Fibroblast of skin of scalp (primary cell): Measurements from ENCODE around the gene ZGRF1.
"Not testable (repeated sequence)": the region's sequence is repeated elsewhere in the genome, so short reads cannot be mapped to it uniquely, and the experiment has no call there.

Source experiments
- DNase-seq: peaks from one replicate; pipeline ENCODE4 v3.0.0-alpha.2; 2013

The ZGRF1 gene

DNA sequence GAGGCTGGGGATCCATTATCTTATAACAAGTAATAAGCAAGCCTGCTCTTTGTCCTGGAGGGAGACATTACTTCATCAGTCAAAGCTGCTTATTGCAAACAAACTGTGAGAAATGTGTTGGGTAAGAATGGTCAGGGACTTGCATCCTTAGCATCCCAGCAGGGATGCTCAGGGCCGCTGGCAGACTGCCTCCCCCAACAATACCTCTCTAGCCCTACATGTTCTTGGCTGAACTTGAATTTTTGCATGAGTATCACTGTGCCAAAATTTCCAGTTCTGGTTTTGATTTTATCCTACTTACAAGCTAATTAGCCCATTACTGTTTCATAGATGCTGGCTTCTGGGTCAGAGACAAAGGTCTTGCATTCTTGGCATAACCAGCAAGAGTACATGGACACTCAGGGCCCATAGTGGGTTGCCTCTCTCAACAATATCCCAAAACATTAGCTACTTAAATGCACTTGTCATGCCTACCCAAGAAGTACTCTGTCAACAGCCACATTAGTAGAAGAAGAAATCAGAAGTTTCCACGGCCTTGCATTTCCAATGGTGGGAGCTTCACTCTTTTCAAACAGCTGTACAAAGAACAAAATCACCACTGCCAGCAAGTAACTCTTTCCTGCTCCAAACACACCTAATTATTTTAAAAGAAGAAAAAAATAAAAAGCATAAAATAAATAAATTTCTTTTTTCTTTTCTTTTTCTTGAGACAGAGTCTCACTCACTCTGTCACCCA is 78.9 kb downstream of the ZGRF1 start:
- DNase-seq = no peak

DNA sequence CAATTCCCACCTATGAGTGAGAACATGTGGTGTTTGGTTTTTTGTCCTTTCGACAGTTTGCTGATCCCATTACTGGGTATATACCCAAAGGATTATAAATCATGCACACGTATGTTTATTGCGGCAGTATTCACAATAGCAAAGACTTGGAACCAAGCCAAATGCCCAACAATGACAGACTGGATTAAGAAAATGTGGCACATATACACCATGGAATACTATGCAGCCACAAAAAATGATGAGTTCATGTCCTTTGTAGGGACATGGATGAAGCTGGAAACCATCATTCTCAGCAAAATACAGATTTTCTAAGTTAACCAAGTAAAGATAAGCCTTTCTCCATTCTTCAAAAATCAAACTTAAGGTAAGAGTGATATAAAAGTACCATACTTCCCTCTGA is 82.4 kb downstream of the ZGRF1 start:
- DNase-seq = not testable (repeated sequence)

DNA sequence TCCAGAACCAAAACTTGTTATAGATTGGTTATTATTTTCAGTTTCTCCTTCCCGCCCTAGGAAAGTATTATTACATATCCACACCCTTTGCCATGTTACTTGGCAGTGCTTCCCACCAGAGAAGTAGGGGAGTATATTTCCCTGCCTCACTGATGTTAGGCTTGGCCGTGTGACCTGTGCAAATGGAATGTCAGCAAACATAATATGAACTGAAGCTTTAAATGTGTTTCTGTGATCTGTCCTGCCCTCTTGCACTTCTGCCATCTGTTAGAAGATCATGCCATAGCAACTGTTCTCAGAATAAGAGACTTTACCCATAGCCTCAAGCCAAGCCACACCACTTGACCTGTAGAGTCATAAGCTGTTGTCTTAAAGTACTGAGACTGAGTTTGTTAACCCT is 84.0 kb downstream of the ZGRF1 start:
- peak; percentile 38 for DNase-seq

- peak; percentile 9 for DNase-seq
Measured at GRCh38 chr4:112550728-112551127, 86.0 kb downstream of the ZGRF1 start.

DNA sequence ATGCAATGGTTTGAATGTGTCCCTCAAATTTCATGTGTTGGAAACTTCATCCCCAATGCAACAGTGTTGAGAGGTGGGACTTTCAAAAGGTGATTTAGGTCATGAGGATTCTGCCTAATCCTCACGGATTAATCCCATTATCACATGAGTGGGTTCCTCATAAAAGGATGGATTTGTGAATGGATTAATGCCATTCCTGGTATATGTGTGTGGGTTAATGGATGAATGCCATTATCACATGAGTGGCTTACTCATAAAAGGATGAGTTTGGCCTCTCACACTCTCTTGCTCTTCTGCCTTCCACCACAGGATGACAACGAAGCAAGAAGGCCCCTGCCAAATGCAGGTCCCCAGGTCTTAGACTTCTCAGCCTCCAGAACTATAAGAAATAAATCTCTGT is 90.2 kb downstream of the ZGRF1 start:
- DNase-seq = no peak

- DNase-seq = no peak
Measured at GRCh38 chr4:112545346-112545745, 91.4 kb downstream of the ZGRF1 start.

DNA sequence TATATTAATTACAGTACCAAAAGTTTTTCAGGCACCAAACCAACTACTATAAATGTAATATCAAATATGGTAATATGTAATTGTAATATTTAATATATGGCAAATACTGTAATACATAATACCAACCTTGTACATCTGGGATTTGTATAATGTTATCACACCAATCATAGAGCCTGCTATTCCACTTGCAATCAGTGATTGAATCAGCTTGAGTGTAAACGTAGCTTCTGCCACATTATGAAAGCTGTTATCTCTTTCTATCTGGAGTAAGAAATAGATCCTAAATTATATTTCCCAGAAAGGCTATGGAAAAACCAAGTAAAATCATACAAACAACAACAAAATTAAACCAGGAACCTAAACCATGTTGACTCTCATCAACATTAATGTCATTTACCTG is 96.0 kb downstream of the ZGRF1 start:
- no peak for DNase-seq

DNA sequence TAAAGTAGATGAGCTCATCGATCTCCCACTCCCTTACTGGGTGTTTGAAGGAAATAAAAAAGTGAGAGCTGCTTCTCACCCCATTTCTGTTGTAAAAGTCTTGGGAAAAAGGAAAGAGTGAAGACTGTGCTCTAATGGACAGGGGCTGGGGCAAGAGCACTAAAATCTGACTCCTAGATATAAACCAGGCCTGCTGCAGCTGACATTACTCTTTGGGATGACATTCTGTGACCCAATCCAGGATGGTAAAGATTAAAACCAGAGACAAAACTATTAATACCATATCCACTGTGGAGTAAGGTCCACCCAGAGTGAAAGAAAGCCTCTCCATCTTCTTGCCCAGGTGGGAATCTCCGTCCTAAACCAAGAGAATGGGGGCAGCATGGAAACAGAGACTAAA is 100.6 kb downstream of the ZGRF1 start:
- no peak for DNase-seq

GRCh38 chr4:112532267-112532666 is 104.4 kb downstream of the ZGRF1 start:
- DNase-seq = no peak

GRCh38 chr4:112531146-112531545 is 105.6 kb downstream of the ZGRF1 start:
- DNase-seq = no peak

DNA sequence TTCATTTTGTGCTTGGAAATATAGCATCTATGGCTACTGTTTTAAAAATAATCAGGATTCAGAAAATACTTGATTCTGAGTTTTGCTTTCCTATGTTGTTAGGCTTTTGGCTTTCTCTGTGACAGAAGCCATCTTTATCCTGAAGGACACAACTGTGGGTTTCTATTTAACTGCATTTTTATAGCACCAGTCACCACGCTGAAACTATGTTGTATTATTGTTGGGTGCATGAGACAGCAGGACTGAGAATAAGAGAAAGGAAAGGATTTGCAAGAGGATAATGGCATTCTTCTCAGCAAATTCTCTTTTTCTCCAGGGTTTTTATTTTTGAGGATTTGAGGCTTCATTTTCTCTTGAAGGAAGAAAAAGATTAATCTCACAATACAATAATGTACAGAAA is 110.6 kb downstream of the ZGRF1 start:
- peak; percentile 58 for DNase-seq

DNA sequence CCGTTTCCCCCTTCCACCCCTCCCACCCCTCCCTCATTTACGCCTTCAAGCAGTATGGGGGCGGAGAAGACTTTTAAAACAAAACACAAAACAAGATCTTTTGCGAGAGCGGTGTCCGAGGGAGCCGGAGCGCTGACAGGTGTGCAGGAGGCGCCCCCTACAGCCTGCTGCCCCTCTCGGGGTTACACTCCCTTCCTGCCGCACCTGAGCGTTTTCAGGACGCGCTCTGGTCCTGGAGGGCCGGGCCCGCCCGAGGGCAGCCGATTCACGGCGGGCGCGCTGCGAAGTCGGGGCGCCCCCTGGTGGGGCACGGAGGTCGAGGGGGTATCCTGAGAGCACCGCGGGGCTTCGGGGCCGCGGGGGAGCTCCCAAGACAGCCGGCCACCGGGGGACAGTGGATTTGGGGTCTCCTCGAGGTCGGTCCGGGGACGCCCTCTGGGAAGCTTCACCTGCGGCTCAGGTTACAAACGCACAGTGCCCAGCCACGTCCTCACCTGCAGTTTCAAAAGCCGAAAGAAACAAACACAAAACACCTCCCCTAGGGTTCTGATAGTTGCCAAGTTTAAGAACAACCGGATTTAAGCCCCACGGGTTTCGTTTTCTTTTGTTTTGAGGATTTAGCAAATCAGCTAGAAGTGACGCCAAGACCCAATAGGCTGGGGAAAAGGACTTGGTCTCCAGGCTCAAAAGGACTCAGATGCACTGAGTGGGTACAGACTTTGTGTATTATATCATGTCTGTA is 112.8 kb downstream of the ZGRF1 start:
- peak; percentile 36 for DNase-seq

DNA sequence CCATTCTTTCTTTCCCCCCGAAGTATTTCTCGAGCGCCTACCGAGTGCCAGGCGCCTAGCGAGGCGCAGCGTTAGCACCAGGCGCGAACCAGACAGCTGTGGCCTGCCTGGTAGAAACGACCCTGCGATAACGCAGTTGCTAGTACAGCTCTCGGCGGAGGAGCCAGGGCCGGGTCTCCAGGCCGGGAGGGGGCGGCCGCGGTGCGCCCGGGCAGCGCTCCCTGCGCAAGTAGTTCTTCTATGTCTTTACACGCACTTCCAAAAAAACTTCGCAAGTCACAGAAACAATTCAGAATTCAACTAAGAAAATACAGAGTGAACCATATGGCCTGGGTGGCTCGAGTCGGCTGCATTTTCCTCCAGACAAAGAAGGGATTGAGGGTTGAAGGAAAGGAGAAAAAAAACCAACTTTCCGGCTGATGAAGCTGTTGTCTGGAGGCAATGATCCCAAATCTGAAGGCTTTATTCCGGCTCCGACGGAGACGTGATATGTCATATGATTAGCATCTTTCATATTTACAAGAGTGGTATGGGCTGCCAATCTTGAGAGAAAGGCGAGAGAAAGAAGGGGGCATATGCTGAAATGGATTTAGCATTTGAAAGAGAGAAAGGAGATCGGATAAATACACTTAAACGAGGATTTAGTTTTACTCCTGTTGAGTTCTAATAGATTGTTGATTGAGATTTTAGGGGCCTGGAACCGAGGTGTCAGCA is 113.5 kb downstream of the ZGRF1 start:
- DNase-seq = peak; percentile 38

DNA sequence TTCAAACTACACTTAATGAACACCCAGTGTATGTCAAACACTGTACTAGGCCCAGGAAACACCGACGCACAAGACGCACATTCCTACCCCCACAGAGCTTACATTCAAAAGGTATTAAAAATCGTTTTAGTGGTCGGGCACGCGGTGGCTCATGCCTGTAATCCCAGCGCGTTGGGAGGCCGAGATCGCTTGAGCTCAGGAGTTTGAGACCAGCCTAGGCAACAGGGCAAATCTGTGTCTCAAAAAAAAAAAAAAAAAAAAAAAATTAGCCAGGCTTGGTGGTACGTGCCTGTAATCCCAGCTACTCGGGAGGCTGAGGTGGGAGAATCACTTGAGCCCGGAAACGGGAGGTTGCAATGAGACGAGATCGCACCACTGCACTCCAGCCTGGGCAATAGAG is 114.3 kb downstream of the ZGRF1 start:
- not testable (repeated sequence) for DNase-seq

DNA sequence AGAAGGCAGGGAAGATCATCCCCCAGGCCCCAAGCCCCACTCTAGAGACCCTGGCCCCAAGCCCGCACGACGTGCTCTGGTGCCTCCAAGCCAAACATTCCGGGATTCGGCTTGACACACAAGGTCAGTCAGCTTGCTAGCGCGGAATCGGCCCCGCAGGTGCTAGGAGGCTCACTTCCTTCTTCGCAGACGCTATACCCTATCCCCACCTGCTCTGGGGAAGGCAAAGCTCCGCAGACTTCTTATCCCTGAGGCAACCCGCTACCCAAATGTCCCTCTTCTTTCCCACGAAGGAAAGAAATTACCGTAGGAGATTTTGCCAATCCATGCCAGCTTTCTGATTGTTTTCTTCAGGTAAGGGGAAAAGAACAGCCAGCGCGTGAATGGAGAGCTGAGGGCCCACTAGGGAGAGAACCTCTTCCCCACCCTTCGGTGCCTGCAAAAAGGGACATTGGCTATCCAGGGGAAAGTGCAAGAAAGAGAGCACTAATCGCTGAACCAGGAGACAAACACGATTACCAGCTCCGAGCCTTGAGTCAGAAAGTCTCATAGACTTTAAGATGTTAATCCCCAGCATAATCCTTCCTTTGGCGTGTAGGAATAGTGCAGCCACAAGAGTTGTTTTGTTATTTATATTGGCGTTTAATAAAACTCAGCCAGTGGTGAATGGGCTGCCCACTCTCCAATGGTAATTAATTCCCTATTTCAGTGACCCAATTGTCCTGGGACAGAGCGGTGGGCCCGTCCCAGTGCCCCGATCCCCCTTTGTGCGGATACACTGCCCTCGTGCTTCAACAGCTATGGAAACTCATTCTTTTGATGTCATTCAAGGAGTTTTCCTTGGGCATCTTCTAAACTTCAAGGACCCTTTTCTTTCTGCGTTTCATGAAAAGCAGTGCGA is 115.3 kb downstream of the ZGRF1 start:
- no peak for DNase-seq

DNA sequence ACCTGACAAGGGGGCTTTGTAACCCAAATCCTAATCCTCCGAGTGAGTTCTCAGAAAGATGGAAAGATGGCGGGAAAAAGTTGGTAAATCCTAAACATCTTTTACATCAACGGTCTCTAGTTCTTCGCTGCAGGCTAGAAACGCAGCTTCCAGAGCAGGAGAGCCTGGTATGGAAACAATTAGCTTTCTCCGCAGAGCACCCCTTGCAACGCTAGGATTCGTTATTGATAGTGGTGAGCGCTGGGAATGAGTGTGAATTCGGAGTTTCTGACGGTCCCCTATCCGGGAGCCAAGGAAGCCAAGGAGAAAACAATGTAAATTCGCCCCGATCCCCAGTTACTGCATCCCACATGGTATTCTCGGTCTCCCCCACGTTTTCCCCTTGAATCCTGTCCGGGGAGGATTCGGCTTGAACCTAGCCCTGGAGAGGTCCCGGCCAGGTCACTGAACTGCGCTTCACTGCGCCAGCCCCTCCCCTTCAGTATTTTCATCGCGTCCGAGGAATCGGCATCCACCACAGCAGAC is 116.0 kb downstream of the ZGRF1 start:
- no peak for DNase-seq

- no peak for DNase-seq
Measured at GRCh38 chr4:112519689-112520597, 116.8 kb downstream of the ZGRF1 start.

DNA sequence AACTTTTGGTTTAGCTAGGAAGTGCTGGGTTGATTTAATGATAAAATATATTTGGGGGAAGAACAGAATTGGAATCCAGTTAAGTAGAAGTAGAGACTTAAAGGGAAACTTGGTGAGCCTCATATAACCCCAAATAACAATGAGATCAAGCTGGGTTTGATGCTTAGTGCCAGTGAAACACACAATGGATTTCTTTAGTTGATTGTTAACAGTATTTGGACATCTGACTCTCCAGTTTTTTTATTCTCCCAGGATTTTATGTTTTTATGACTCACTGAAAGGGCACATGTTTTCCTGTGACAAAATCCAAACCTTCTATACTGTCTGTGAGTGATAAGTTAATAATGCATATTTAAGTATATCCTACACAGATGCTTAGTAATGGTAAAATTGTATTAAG is 118.0 kb downstream of the ZGRF1 start:
- no peak for DNase-seq

DNA sequence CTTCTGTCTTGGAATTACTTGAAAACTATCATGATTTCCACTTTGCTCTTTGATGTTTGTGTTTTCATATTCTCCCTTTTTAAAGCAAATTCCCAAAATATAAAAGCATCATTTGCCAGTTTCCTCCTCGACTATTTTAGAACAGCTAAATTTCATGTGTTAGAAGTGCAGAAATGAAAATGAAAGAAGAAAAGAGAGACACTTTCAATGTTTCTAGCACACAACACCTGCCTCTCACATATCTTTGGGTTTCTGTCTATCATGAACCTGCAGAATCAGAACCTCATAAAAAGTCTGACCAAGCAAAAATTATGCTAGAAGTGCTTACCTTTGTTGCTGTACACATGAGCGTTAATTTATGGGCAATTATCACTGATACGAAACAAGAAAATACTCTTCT is 118.8 kb downstream of the ZGRF1 start:
- DNase-seq = no peak

GRCh38 chr4:112517067-112517634 is 119.6 kb downstream of the ZGRF1 start:
- no peak for DNase-seq
